DOHH2 (cell line): Measurements from ENCODE around the gene TNFRSF4.

ENCODE experiments used
- H3F3A ChIP-seq: fragments of 200-600 bp; sonication (generic), shearing (Covaris generic); 2 replicates; pipeline ENCODE4 v1.6.0; 2016; ENCODE audit warnings: antibody characterized with exemption, mild to moderate bottlenecking; ENCODE audit not compliant: control insufficient read depth, insufficient read depth
- H3K27ac ChIP-seq: fragments of 200-600 bp; sonication (generic); 2 replicates; pipeline ENCODE4 v1.5.1; 2014; ENCODE audit warnings: low read depth, mild to moderate bottlenecking, low read length, moderate library complexity
- H3K27me3 ChIP-seq: fragments of 200-600 bp; sonication (generic); 2 replicates; pipeline ENCODE4 v1.6.1; 2014; ENCODE audit warnings: mild to moderate bottlenecking, low read length, mixed read lengths; ENCODE audit not compliant: control insufficient read depth
- H3K36me3 ChIP-seq: fragments of 200-600 bp; sonication (generic); 2 replicates; pipeline ENCODE4 v1.6.1; 2014; ENCODE audit warnings: mild to moderate bottlenecking, low read length, moderate library complexity, mixed read lengths; ENCODE audit not compliant: control insufficient read depth
- H3K4me1 ChIP-seq: fragments of 200-600 bp; sonication (generic); 2 replicates; pipeline ENCODE4 v1.6.1; 2014; ENCODE audit warnings: mild to moderate bottlenecking, low read length, mixed read lengths; ENCODE audit not compliant: control insufficient read depth
- H3K4me2 ChIP-seq: fragments of 200-600 bp; sonication (generic); 2 replicates; pipeline ENCODE4 v1.6.0; 2014; ENCODE audit warnings: mild to moderate bottlenecking, low read length, moderate library complexity
- H3K4me3 ChIP-seq: fragments of 200-600 bp; sonication (generic); 2 replicates; pipeline ENCODE4 v1.5.1; 2014; ENCODE audit warnings: mild to moderate bottlenecking, low read length, mixed read lengths
- H3K79me2 ChIP-seq: fragments of 200-600 bp; sonication (generic); 2 replicates; pipeline ENCODE4 v1.6.1; 2014; ENCODE audit warnings: mild to moderate bottlenecking, low read length, mixed read lengths; ENCODE audit not compliant: control insufficient read depth
- H3K9me2 ChIP-seq: fragments of 200-600 bp; sonication (generic); replicated peaks from 2 replicates; pipeline ENCODE4 v1.6.1; 2014; ENCODE audit warnings: mild to moderate bottlenecking, low read length, mixed read lengths; ENCODE audit not compliant: control insufficient read depth
- H3K9me3 ChIP-seq: fragments of 200-600 bp; sonication (generic); 2 replicates; pipeline ENCODE4 v1.6.1; 2014; ENCODE audit warnings: antibody characterized with exemption, low read length, mixed read lengths; ENCODE audit not compliant: control insufficient read depth, insufficient read depth
- H4K20me1 ChIP-seq: fragments of 200-600 bp; sonication (generic); 2 replicates; pipeline ENCODE4 v1.6.0; 2014; ENCODE audit warnings: low read depth, mild to moderate bottlenecking, antibody characterized with exemption, low read length, moderate library complexity; ENCODE audit not compliant: control insufficient read depth, insufficient read depth
- CTCF ChIP-seq: fragments of 200-600 bp; sonication (generic); IDR thresholded peaks from one replicate; pipeline ENCODE4 v1.5.1; 2014; ENCODE audit warnings: antibody characterized with exemption, mild to moderate bottlenecking, low read depth, low read length; ENCODE audit not compliant: poor library complexity, severe bottlenecking
- EZH2phosphoT487 ChIP-seq: fragments of 200-600 bp; sonication (generic); IDR thresholded peaks from 2 replicates; pipeline ENCODE4 v1.6.1; 2017; ENCODE audit warnings: borderline replicate concordance, mild to moderate bottlenecking, antibody characterized with exemption, low read length, moderate library complexity, mixed read lengths

Gene TNFRSF4

GRCh38 chr1:1242461-1243265 lies 28.7 kb upstream of the TNFRSF4 start:
- Histone ChIP-seq H3K4me1 (peaks cover 4% of the 10 kb centered on the region; the same call in 1 of the 2 replicates), H3K9me3 (no peaks in the 10 kb centered on the region)

GRCh38 chr1:1241588-1242219 lies 27.8 kb upstream of the TNFRSF4 start:
- Histone ChIP-seq H4K20me1 (no peaks in the 10 kb centered on the region), H3K4me3 (no peak overlapping the region), H3K79me2 (no peaks in the 10 kb centered on the region), H3K9me3 (no peaks in the 10 kb centered on the region), H3K27me3 (peaks cover 11% of the 10 kb centered on the region), H3K4me2 (no peak overlapping the region), H3K27ac (no peak overlapping the region), H3F3A (no peaks in the 10 kb centered on the region), H3K4me1 (peaks cover 4% of the 10 kb centered on the region; the same call in 1 of the 2 replicates), H3K9me2 (no peaks in the 10 kb centered on the region), H3K36me3 (no peaks in the 10 kb centered on the region)
- TF ChIP-seq EZH2phosphoT487 (no peak), CTCF (no peak)

More at GRCh38 chr1:1242461-1243265, 28.7 kb upstream of the TNFRSF4 start:
- Histone ChIP-seq H3F3A (no peaks in the 10 kb centered on the region), H3K4me3 (no peak overlapping the region), H4K20me1 (no peaks in the 10 kb centered on the region), H3K36me3 (no peaks in the 10 kb centered on the region), H3K79me2 (no peaks in the 10 kb centered on the region), H3K27me3 (peaks cover 6% of the 10 kb centered on the region), H3K27ac (no peak overlapping the region), H3K9me2 (no peaks in the 10 kb centered on the region), H3K4me2 (no peak overlapping the region)
- TF ChIP-seq CTCF (no peak), EZH2phosphoT487 (no peak)

- no peaks in the 10 kb centered on the region for H3K9me3 ChIP-seq
These were observed 27.1 kb upstream of the TNFRSF4 start for GRCh38 chr1:1240822-1241587.

More at GRCh38 chr1:1240822-1241587, 27.1 kb upstream of the TNFRSF4 start:
- Histone ChIP-seq H3F3A (no peaks in the 10 kb centered on the region), H3K27ac (no peak overlapping the region), H3K4me2 (no peak overlapping the region), H3K36me3 (no peaks in the 10 kb centered on the region), H3K9me2 (no peaks in the 10 kb centered on the region), H3K27me3 (peaks cover 11% of the 10 kb centered on the region), H3K4me3 (no peak overlapping the region), H3K79me2 (no peaks in the 10 kb centered on the region), H3K4me1 (peaks cover 4% of the 10 kb centered on the region; the same call in 1 of the 2 replicates), H4K20me1 (no peaks in the 10 kb centered on the region)
- TF ChIP-seq CTCF (no peak), EZH2phosphoT487 (no peak)
